ENCODE results near the gene MB.
A peak's percentile ranks its signal among the peaks of the same experiment; 100 is the strongest.
"Not testable (repeated sequence)": the region's sequence is repeated elsewhere in the genome, so short reads cannot be mapped to it uniquely, and the experiment has no call there.

The MB gene

GRCh38 chr22:35634943-35635540, 17.9 kb upstream of the MB start:
- no peak for DNase-seq

- DNase-seq = peak; percentile 18
Observed at GRCh38 chr22:35634015-35634414, 16.9 kb upstream of the MB start.

- no peak for DNase-seq
Observed at GRCh38 chr22:35633520-35633919, 16.4 kb upstream of the MB start.

- DNase-seq = no peak
Observed at GRCh38 chr22:35632935-35633334, 15.8 kb upstream of the MB start.

- peak; percentile 49 for DNase-seq
Observed at GRCh38 chr22:35631597-35631996, 14.5 kb upstream of the MB start.

- no peak for DNase-seq
Observed at GRCh38 chr22:35630891-35631290, 13.8 kb upstream of the MB start.

- DNase-seq = no peak
Observed at GRCh38 chr22:35630387-35630793, 13.3 kb upstream of the MB start.

- DNase-seq = peak; percentile 80
Observed at GRCh38 chr22:35629406-35630216, 12.5 kb upstream of the MB start.

- DNase-seq = no peak
Observed at GRCh38 chr22:35628732-35629131, 11.6 kb upstream of the MB start.

GRCh38 chr22:35627267-35628041, 10.3 kb upstream of the MB start:
- DNase-seq = peak; percentile 90

- no peak for DNase-seq
Observed at GRCh38 chr22:35625763-35626432, 8.8 kb upstream of the MB start.

GRCh38 chr22:35624547-35624946, 7.4 kb upstream of the MB start:
- DNase-seq = no peak

GRCh38 chr22:35623885-35624284, 6.8 kb upstream of the MB start:
- not testable (repeated sequence) for DNase-seq

- no peak for DNase-seq
Observed at GRCh38 chr22:35622191-35622913, 5.2 kb upstream of the MB start.

- DNase-seq = no peak
Observed at GRCh38 chr22:35621451-35621850, 4.3 kb upstream of the MB start.

- no peak for DNase-seq
Observed at GRCh38 chr22:35620624-35621251, 3.6 kb upstream of the MB start.

- DNase-seq = no peak
Observed at GRCh38 chr22:35619336-35620094, 2.4 kb upstream of the MB start.

- DNase-seq = no peak
Observed at GRCh38 chr22:35618427-35619223, 1.5 kb upstream of the MB start.

- no peak for DNase-seq
Observed at GRCh38 chr22:35616043-35616442, 1.1 kb downstream of the MB start.

GRCh38 chr22:35615156-35615555, 2.0 kb downstream of the MB start:
- DNase-seq = no peak

All from suppressor macrophage treated with lipopolysaccharide for 4 hours (primary cell).